Fibroblast of lung (primary cell): ENCODE results near the gene PHGDH. TPM values are rescaled to one million over a fixed set of nuclear protein-coding genes. Genes with fewer than 3 reads are reported as not detected.

Source experiments
- DNase-seq, 2 donors: peaks; one replicate each; pipeline versions ENCODE4 v3.0.0 to v3.0.0-alpha.2; 2010; ENCODE audit warnings: low read depth in 2 of 2
- H2AFZ ChIP-seq: 2 replicates; pipeline ENCODE4 v1.5.1; 2012; ENCODE audit warnings: low read length, control low read depth, inconsistent platforms
- H3K27ac ChIP-seq: 2 replicates; pipeline ENCODE4 v1.5.1; 2011; ENCODE audit warnings: low read length, control low read depth; ENCODE audit not compliant: insufficient read depth
- H3K27me3 ChIP-seq: 2 replicates; pipeline ENCODE4 v1.5.1; 2011; ENCODE audit warnings: mild to moderate bottlenecking, low read length; ENCODE audit not compliant: control insufficient read depth, insufficient read depth
- H3K36me3 ChIP-seq: 2 replicates; pipeline ENCODE4 v1.5.1; 2011; ENCODE audit warnings: low read length; ENCODE audit not compliant: control insufficient read depth, insufficient read depth
- H3K4me1 ChIP-seq: 2 replicates; pipeline ENCODE4 v1.5.1; 2011; ENCODE audit warnings: low read length; ENCODE audit not compliant: control insufficient read depth, insufficient read depth; ENCODE audit errors: extremely low read depth
- H3K4me2 ChIP-seq: 2 replicates; pipeline ENCODE4 v1.5.1; 2011; ENCODE audit warnings: low read length, control low read depth; ENCODE audit not compliant: insufficient read depth; ENCODE audit errors: extremely low read depth
- H3K4me3 ChIP-seq, 4 experiments: fragments of 200-600 bp in 1 of 4; sonication (generic) in 1 of 4; replicated peaks in 1 of 4; 2 replicates each; pipeline ENCODE4 v1.5.1; 2011 to 2016; ENCODE audit warnings: low read length in 4 of 4, low read depth in 3 of 4, mild to moderate bottlenecking in 3 of 4, control low read depth in 2 of 4, inconsistent platforms in 1 of 4, mixed read lengths in 1 of 4; ENCODE audit not compliant: insufficient read depth in 1 of 4; ENCODE audit errors: control extremely low read depth in 1 of 4
- H3K79me2 ChIP-seq: 2 replicates; pipeline ENCODE4 v1.5.1; 2012; ENCODE audit warnings: mild to moderate bottlenecking, low read length, inconsistent platforms; ENCODE audit not compliant: control insufficient read depth, insufficient read depth
- H3K9ac ChIP-seq: 2 replicates; pipeline ENCODE4 v1.5.1; 2011; ENCODE audit warnings: mild to moderate bottlenecking, low read length, control low read depth; ENCODE audit not compliant: insufficient read depth
- H3K9me3 ChIP-seq: 2 replicates; pipeline ENCODE4 v1.5.1; 2012; ENCODE audit warnings: low read depth, low read length; ENCODE audit not compliant: control insufficient read depth, insufficient read depth
- H4K20me1 ChIP-seq: 2 replicates; pipeline ENCODE4 v1.5.1; 2011; ENCODE audit warnings: low read length; ENCODE audit not compliant: control insufficient read depth, insufficient read depth; ENCODE audit errors: extremely low read depth
- CTCF ChIP-seq, 2 donors: IDR thresholded peaks in 1 of 2; conservative IDR thresholded peaks in 1 of 2; 1 replicate in 1 of 2; 2 replicates in 1 of 2; pipeline ENCODE4 v1.5.1; 2011 to 2012; ENCODE audit warnings: low read length in 2 of 2, control low read depth in 1 of 2, inconsistent platforms in 1 of 2, low read depth in 1 of 2, mild to moderate bottlenecking in 1 of 2
- EZH2 ChIP-seq: IDR thresholded peaks from 2 replicates; pipeline ENCODE4 v1.5.1; 2012; ENCODE audit warnings: low read length, control low read depth, mild to moderate bottlenecking; ENCODE audit errors: missing control alignments
- polyA plus RNA-seq, 2 donors: library from polyadenylated mRNA; depleted of rRNA in 1 of 2; stranded (reverse) in 1 of 2; unstranded in 1 of 2; fragments of >200 nt; gene quantifications; 2 replicates each; pipeline ENCODE4 v1.2.1, GENCODE V29; 2011 to 2012; ENCODE audit warnings: missing spikeins in 1 of 2
- total RNA-seq: library from RNA; depleted of rRNA; stranded (reverse); fragments of >200 nt; gene quantifications from 2 replicates; pipeline ENCODE4 v1.2.1, GENCODE V29; 2014

The PHGDH gene
- total and polyA plus RNA-seq, 2 donors (not counting 1 experiment from before 2014, with no cell fraction given): 44.3 to 201 TPM

- Histone ChIP-seq H3K27me3 (no peaks in the 10 kb centered on the region), H3K79me2 (no peaks in the 10 kb centered on the region), H2AFZ (no peak overlapping the region), H3K4me3 (no peak overlapping the region), H4K20me1 (no peaks in the 10 kb centered on the region), H3K4me2 (no peak overlapping the region), H3K9me3 (no peaks in the 10 kb centered on the region), H3K36me3 (peaks cover under 1% of the 10 kb centered on the region), H3K9ac (no peak overlapping the region), H3K4me1 (no peaks in the 10 kb centered on the region), H3K27ac (no peak overlapping the region)
- no peak for DNase-seq
- no peak for TF ChIP-seq CTCF (conservative IDR thresholded peaks at IDR 0.05 in 1 of 2, IDR thresholded peaks at IDR 0.05 in 1 of 2; ENCODE audit: low read depth in 1 of 2, low read length in 2 of 2)
- no peak for TF ChIP-seq EZH2
These were observed 29.4 kb downstream of the PHGDH start for GRCh38 chr1:119740896-119741780.

GRCh38 chr1:119742202-119742601 is 30.5 kb downstream of the PHGDH start:
- no peaks in the 10 kb centered on the region for H3K9me3 ChIP-seq
- no peak overlapping the region for H3K27ac ChIP-seq
- no peaks in the 10 kb centered on the region for H3K36me3 ChIP-seq
- H3K4me3 ChIP-seq: no peak overlapping the region
- DNase-seq: peak in 1 of 2 donors; percentile 30
- no peak overlapping the region for H3K9ac ChIP-seq
- no peak overlapping the region for H3K4me2 ChIP-seq
- no peak for TF ChIP-seq CTCF (conservative IDR thresholded peaks at IDR 0.05 in 1 of 2, IDR thresholded peaks at IDR 0.05 in 1 of 2; ENCODE audit: low read depth in 1 of 2, low read length in 2 of 2)
- no peak for TF ChIP-seq EZH2
- no peak overlapping the region for H2AFZ ChIP-seq
- no peaks in the 10 kb centered on the region for H4K20me1 ChIP-seq
- H3K27me3 ChIP-seq: no peaks in the 10 kb centered on the region
- no peaks in the 10 kb centered on the region for H3K79me2 ChIP-seq
- no peaks in the 10 kb centered on the region for H3K4me1 ChIP-seq

- DNase-seq: no peak
- no peak for TF ChIP-seq EZH2
- TF ChIP-seq CTCF (conservative IDR thresholded peaks at IDR 0.05 in 1 of 2, IDR thresholded peaks at IDR 0.05 in 1 of 2; ENCODE audit: low read depth in 1 of 2, low read length in 2 of 2): no peak
- Histone ChIP-seq H3K27ac (no peak overlapping the region), H4K20me1 (no peaks in the 10 kb centered on the region), H3K4me3 (no peak overlapping the region), H3K9me3 (no peaks in the 10 kb centered on the region), H2AFZ (no peak overlapping the region), H3K9ac (no peak overlapping the region), H3K79me2 (no peaks in the 10 kb centered on the region), H3K4me1 (no peaks in the 10 kb centered on the region), H3K36me3 (no peaks in the 10 kb centered on the region), H3K4me2 (no peak overlapping the region), H3K27me3 (no peaks in the 10 kb centered on the region)
These were observed 30.9 kb downstream of the PHGDH start for GRCh38 chr1:119742677-119743076.
